ENCODE results near the gene ARHGEF10L. TPM values are rescaled to one million over a fixed set of nuclear protein-coding genes. Genes with fewer than 3 reads are reported as not detected.

ARHGEF10L gene
- total RNA-seq, 1 donor: 39.1 TPM

DNA sequence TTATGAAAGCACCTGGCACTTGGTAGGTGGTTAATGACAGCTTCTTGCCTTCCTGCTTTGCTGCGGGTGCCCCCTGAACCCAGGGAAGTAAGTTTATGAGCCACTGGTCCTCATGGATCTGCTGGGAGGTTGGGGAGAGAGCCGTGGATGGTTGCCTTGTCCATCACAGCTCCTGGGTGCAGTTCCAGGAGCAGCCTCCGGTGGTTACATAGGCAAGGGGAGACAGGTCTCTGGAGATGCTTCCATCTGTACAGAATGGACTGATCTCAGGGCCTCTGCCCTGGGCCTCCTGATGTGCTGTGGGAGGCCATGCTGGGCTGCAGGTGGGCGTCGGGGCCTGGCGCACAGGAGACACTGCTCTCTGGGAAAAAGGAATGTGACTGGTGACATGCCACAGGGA, 31.6 kb upstream of the ARHGEF10L start:
- H3K9me3 ChIP-seq (ENCODE audit: low read depth, low read length): no peaks in the 10 kb centered on the region
- no peaks in the 10 kb centered on the region for H3K4me1 ChIP-seq (ENCODE audit: insufficient read depth, low read length)
- TF ChIP-seq, protein P1, sequence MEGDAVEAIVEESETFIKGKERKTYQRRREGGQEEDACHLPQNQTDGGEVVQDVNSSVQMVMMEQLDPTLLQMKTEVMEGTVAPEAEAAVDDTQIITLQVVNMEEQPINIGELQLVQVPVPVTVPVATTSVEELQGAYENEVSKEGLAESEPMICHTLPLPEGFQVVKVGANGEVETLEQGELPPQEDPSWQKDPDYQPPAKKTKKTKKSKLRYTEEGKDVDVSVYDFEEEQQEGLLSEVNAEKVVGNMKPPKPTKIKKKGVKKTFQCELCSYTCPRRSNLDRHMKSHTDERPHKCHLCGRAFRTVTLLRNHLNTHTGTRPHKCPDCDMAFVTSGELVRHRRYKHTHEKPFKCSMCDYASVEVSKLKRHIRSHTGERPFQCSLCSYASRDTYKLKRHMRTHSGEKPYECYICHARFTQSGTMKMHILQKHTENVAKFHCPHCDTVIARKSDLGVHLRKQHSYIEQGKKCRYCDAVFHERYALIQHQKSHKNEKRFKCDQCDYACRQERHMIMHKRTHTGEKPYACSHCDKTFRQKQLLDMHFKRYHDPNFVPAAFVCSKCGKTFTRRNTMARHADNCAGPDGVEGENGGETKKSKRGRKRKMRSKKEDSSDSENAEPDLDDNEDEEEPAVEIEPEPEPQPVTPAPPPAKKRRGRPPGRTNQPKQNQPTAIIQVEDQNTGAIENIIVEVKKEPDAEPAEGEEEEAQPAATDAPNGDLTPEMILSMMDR (IDR thresholded peaks at IDR 0.05; ENCODE audit: extremely low read depth, low read depth, low read length): peak; percentile 36
- H2AFZ ChIP-seq (ENCODE audit: low read length): no peak overlapping the region
- DNase-seq (ENCODE audit: insufficient read length, low spot score, missing footprints): peak; percentile 76
- H3K79me2 ChIP-seq (ENCODE audit: insufficient read depth, low read length): no peaks in the 10 kb centered on the region
- no peak overlapping the region for H3K27ac ChIP-seq (ENCODE audit: low read depth, low read length)
- no peaks in the 10 kb centered on the region for H4K20me1 ChIP-seq (ENCODE audit: insufficient read depth, low read length)
- no peaks in the 10 kb centered on the region for H3K36me3 ChIP-seq (ENCODE audit: insufficient read depth, low read length)
- H3K27me3 ChIP-seq (ENCODE audit: insufficient read depth, low read length): no peaks in the 10 kb centered on the region
- H3K4me2 ChIP-seq (ENCODE audit: insufficient read depth, low read length): no peak overlapping the region
- H3K4me3 ChIP-seq (ENCODE audit: insufficient read depth, low read length): no peak overlapping the region

DNA sequence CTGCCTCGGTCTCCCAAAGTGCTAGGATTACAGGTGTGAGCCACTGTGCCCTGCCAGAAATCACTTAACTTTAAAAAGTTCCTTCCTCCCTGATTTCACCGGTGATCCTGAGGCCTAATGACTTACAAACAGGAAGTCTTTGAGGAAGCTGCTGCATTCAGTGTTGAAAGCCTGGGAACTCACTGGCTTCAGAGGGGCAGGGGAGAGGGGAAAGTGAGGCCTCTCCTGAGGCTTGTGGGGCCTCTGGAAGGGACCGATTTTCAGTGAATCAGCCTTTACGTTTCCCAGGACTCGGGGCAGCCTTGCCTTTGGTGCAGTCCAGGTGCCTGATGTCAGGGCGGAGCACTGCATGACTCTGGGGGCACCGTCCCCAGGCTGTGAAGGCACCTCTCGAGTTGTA, 30.1 kb upstream of the ARHGEF10L start:
- TF ChIP-seq, protein P1 (IDR thresholded peaks at IDR 0.05; ENCODE audit: extremely low read depth, low read depth, low read length): no peak
- no peak overlapping the region for H2AFZ ChIP-seq (ENCODE audit: low read length)
- no peak for DNase-seq (ENCODE audit: insufficient read length, low spot score, missing footprints)
- H3K9me3 ChIP-seq (ENCODE audit: low read depth, low read length): no peaks in the 10 kb centered on the region
- no peaks in the 10 kb centered on the region for H3K79me2 ChIP-seq (ENCODE audit: insufficient read depth, low read length)
- H3K4me2 ChIP-seq (ENCODE audit: insufficient read depth, low read length): no peak overlapping the region
- H3K4me1 ChIP-seq (ENCODE audit: insufficient read depth, low read length): no peaks in the 10 kb centered on the region
- H3K27ac ChIP-seq (ENCODE audit: low read depth, low read length): no peak overlapping the region
- no peaks in the 10 kb centered on the region for H3K36me3 ChIP-seq (ENCODE audit: insufficient read depth, low read length)
- H3K27me3 ChIP-seq (ENCODE audit: insufficient read depth, low read length): no peaks in the 10 kb centered on the region
- H4K20me1 ChIP-seq (ENCODE audit: insufficient read depth, low read length): no peaks in the 10 kb centered on the region
- no peak overlapping the region for H3K4me3 ChIP-seq (ENCODE audit: insufficient read depth, low read length)

DNA sequence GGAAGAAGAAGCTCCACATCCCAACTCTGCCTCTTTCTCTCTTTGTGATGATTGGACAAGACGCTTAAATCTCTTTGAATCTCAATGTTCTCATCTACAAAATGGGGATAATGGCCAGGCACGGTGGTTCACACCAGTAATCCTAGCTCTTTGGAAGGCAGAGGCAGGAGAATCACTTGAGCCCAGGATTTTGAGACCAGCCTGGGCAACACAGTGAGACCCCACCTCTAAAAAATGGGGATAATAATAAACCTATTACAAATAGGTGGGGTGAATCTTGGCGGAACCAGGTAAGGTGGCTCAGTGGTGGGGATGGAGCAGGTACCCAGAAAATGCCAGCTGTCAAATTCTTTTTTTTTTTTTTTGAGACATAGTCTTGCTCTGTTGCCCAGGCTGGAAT, 29.4 kb upstream of the ARHGEF10L start:
- no peak overlapping the region for H2AFZ ChIP-seq (ENCODE audit: low read length)
- no peak overlapping the region for H3K27ac ChIP-seq (ENCODE audit: low read depth, low read length)
- no peak for DNase-seq (ENCODE audit: insufficient read length, low spot score, missing footprints)
- TF ChIP-seq, protein P1 (IDR thresholded peaks at IDR 0.05; ENCODE audit: extremely low read depth, low read depth, low read length): no peak
- no peaks in the 10 kb centered on the region for H3K27me3 ChIP-seq (ENCODE audit: insufficient read depth, low read length)
- H3K4me3 ChIP-seq (ENCODE audit: insufficient read depth, low read length): no peak overlapping the region
- no peaks in the 10 kb centered on the region for H3K4me1 ChIP-seq (ENCODE audit: insufficient read depth, low read length)
- no peaks in the 10 kb centered on the region for H3K9me3 ChIP-seq (ENCODE audit: low read depth, low read length)
- H3K36me3 ChIP-seq (ENCODE audit: insufficient read depth, low read length): no peaks in the 10 kb centered on the region
- no peaks in the 10 kb centered on the region for H4K20me1 ChIP-seq (ENCODE audit: insufficient read depth, low read length)
- H3K79me2 ChIP-seq (ENCODE audit: insufficient read depth, low read length): no peaks in the 10 kb centered on the region
- no peak overlapping the region for H3K4me2 ChIP-seq (ENCODE audit: insufficient read depth, low read length)

- no peak overlapping the region for H2AFZ ChIP-seq (ENCODE audit: low read length)
- H3K9me3 ChIP-seq (ENCODE audit: low read depth, low read length): no peaks in the 10 kb centered on the region
- no peaks in the 10 kb centered on the region for H3K79me2 ChIP-seq (ENCODE audit: insufficient read depth, low read length)
- H3K36me3 ChIP-seq (ENCODE audit: insufficient read depth, low read length): no peaks in the 10 kb centered on the region
- no peak overlapping the region for H3K4me3 ChIP-seq (ENCODE audit: insufficient read depth, low read length)
- H3K27ac ChIP-seq (ENCODE audit: low read depth, low read length): no peak overlapping the region
- no peaks in the 10 kb centered on the region for H4K20me1 ChIP-seq (ENCODE audit: insufficient read depth, low read length)
- no peaks in the 10 kb centered on the region for H3K4me1 ChIP-seq (ENCODE audit: insufficient read depth, low read length)
- TF ChIP-seq, protein P1 (IDR thresholded peaks at IDR 0.05; ENCODE audit: extremely low read depth, low read depth, low read length): no peak
- H3K27me3 ChIP-seq (ENCODE audit: insufficient read depth, low read length): peaks cover 5% of the 10 kb centered on the region
- peak; percentile 23 for DNase-seq (ENCODE audit: insufficient read length, low spot score, missing footprints)
- no peak overlapping the region for H3K4me2 ChIP-seq (ENCODE audit: insufficient read depth, low read length)
These were observed 28.3 kb upstream of the ARHGEF10L start for GRCh38 chr1:17511188-17511587.
